Gastrocnemius medialis (tissue), 4 donors: ENCODE results near the gene STAT1. TPM values are rescaled to one million over a fixed set of nuclear protein-coding genes. Genes with fewer than 3 reads are reported as not detected.

Experiments used
- ATAC-seq, 2 donors: fragments of 150-250 bp; one replicate each; pipeline ENCODE4 v1.9.1; 2016
- DNase-seq, 2 donors: peaks; one replicate each; pipeline ENCODE4 v3.0.0-alpha.2; 2019
- H3K27ac ChIP-seq, 4 donors: fragments of 200-600 bp; sonication (generic); 1 replicate in 1 of 4; 2 replicates in 3 of 4; pipeline ENCODE4 v1.5.1; 2016 to 2018; ENCODE audit warnings: mild to moderate bottlenecking in 2 of 4, moderate library complexity in 1 of 4
- H3K27me3 ChIP-seq, 3 donors: fragments of 200-600 bp; sonication (generic) in 2 of 3; 1 replicate in 1 of 3; 2 replicates in 2 of 3; pipeline versions ENCODE4 v1.5.1 to v1.6.0; 2016 to 2019; ENCODE audit warnings: mild to moderate bottlenecking in 1 of 3, moderate library complexity in 1 of 3
- H3K36me3 ChIP-seq, 2 donors: fragments of 200-600 bp; sonication (generic) in 1 of 2; one replicate each; pipeline ENCODE4 v1.5.1; 2017 to 2018
- H3K4me1 ChIP-seq, 2 donors: fragments of 200-600 bp; sonication (generic) in 1 of 2; one replicate each; pipeline ENCODE4 v1.5.1; 2016 to 2017; ENCODE audit warnings: mild to moderate bottlenecking in 2 of 2
- H3K4me3 ChIP-seq, 4 donors: fragments of 200-600 bp; sonication (generic) in 3 of 4; 1 replicate in 1 of 4; 2 replicates in 3 of 4; pipeline ENCODE4 v1.5.1; 2016 to 2019; ENCODE audit warnings: mild to moderate bottlenecking in 2 of 4
- H3K9me3 ChIP-seq, 3 donors: fragments of 200-600 bp; sonication (generic) in 2 of 3; 1 replicate in 1 of 3; 2 replicates in 2 of 3; pipeline ENCODE4 v1.5.1; 2016 to 2019
- POLR2A ChIP-seq, 2 donors: fragments of 450-650 bp; IDR thresholded peaks; one replicate each; pipeline ENCODE4 v1.6.1; 2017; ENCODE audit warnings: antibody characterized with exemption in 2 of 2, mild to moderate bottlenecking in 2 of 2, moderate library complexity in 2 of 2
- in situ Hi-C, 4 donors: fragments of 200-750 bp; cut with MboI; loops; one replicate each; pipeline versions ENCODE4 v1.15.0 to v1.8.0; 2017; ENCODE audit warnings: low sequenced_read_pairs in 4 of 4
- intact Hi-C: fragments of 100-400 bp; cut with DNase I; formaldehyde crosslinking; loops from one replicate; pipeline ENCODE4 v1.15.1; 2023; ENCODE audit warnings: low total_unique reads
- total RNA-seq, 4 donors: library from RNA; depleted of rRNA; stranded (reverse); fragments of >200 nt; gene quantifications; one replicate each; pipeline versions ENCODE4 v1.1.0 to v1.2.3, GENCODE V29; 2016
- TF ChIP-seq, protein P1 (sequence below), 5 experiments: fragments of 450-650 bp in 3 of 5; fragments of 200-600 bp in 2 of 5; sonication (generic) in 2 of 5; IDR thresholded peaks in 4 of 5; conservative IDR thresholded peaks in 1 of 5; 1 replicate in 4 of 5; 2 replicates in 1 of 5; pipeline ENCODE4 v1.5.1; 2016 to 2019; ENCODE audit warnings: antibody characterized with exemption in 5 of 5, mild to moderate bottlenecking in 3 of 5, moderate library complexity in 3 of 5

Gene STAT1
- total RNA-seq, 4 donors from 2014 or later = 23.0 to 36.9 (median 28.6) TPM

DNA sequence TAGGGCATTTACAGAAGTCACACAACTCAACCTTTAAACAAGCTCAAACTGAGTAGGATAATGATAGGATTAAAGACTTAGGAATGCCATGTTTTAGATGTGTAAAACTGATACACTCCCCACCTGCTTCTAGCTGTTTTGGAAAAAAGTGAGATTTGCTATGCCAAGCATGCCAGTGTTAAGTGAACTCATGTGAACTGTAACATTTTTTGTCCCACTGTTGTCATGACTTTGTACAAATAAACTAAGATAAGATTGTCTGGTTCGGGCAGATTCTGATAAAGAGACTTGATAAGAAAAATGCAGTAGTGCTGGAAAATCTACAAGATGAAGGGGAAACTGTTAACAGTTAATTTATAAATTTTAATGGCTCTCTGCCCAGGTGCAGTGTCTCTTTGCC lies 66.8 kb downstream of the STAT1 start:
- in situ Hi-C loops = no loop called here
- no peaks in the 10 kb centered on the region for H3K27me3 ChIP-seq
- intact Hi-C loops = no loop called here
- TF ChIP-seq POLR2A (IDR thresholded peaks at IDR 0.05) = no peak
- TF ChIP-seq, protein P1, sequence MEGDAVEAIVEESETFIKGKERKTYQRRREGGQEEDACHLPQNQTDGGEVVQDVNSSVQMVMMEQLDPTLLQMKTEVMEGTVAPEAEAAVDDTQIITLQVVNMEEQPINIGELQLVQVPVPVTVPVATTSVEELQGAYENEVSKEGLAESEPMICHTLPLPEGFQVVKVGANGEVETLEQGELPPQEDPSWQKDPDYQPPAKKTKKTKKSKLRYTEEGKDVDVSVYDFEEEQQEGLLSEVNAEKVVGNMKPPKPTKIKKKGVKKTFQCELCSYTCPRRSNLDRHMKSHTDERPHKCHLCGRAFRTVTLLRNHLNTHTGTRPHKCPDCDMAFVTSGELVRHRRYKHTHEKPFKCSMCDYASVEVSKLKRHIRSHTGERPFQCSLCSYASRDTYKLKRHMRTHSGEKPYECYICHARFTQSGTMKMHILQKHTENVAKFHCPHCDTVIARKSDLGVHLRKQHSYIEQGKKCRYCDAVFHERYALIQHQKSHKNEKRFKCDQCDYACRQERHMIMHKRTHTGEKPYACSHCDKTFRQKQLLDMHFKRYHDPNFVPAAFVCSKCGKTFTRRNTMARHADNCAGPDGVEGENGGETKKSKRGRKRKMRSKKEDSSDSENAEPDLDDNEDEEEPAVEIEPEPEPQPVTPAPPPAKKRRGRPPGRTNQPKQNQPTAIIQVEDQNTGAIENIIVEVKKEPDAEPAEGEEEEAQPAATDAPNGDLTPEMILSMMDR (IDR thresholded peaks at IDR 0.05 in 4 of 5, conservative IDR thresholded peaks at IDR 0.05 in 1 of 5) = no peak
- no peak overlapping the region for H3K4me3 ChIP-seq
- no peaks in the 10 kb centered on the region for H3K9me3 ChIP-seq
- DNase-seq (no peak), ATAC-seq (no peak)
- no peak overlapping the region for H3K27ac ChIP-seq
- peaks cover 0 to 2% of the 10 kb centered on the region in 2 donors for H3K4me1 ChIP-seq
- H3K36me3 ChIP-seq = no peaks in the 10 kb centered on the region

DNA sequence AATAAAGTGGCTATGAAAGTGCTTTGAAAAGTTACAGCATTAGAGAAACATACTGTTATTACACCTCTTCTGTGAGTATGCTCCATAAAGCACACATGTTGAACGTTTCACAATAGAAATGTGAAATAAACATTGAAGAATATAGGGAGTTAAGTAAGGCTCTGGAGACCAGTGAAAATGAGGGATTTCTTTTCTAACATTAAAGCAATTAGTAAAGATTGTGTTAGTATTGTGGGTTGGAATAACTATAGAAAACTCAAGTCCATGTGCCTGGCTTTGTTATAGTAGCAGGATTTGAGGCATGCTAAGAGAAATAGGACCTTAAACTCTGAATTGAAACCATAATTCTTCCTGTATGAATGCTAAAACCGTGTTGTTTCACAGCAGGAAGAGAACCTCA lies 70.3 kb downstream of the STAT1 start:
- ATAC-seq (no peak), DNase-seq (no peak)
- no peak overlapping the region for H3K4me3 ChIP-seq
- H3K27ac ChIP-seq = no peak overlapping the region
- TF ChIP-seq, protein P1 (IDR thresholded peaks at IDR 0.05 in 4 of 5, conservative IDR thresholded peaks at IDR 0.05 in 1 of 5) = no peak
- TF ChIP-seq POLR2A (IDR thresholded peaks at IDR 0.05) = no peak
- H3K36me3 ChIP-seq = no peaks in the 10 kb centered on the region
- H3K4me1 ChIP-seq = peaks cover 12 to 16% of the 10 kb centered on the region in 2 donors
- H3K9me3 ChIP-seq = no peaks in the 10 kb centered on the region
- in situ Hi-C loops (no loop called here), intact Hi-C loops (no loop called here)
- no peaks in the 10 kb centered on the region for H3K27me3 ChIP-seq

- in situ Hi-C loops = no loop called here
- Histone ChIP-seq H3K27ac (no peak overlapping the region), H3K9me3 (no peaks in the 10 kb centered on the region), H3K27me3 (no peaks in the 10 kb centered on the region), H3K4me3 (no peak overlapping the region), H3K4me1 (peaks cover 19 to 21% of the 10 kb centered on the region in 2 donors), H3K36me3 (no peaks in the 10 kb centered on the region)
- no peak for TF ChIP-seq POLR2A (IDR thresholded peaks at IDR 0.05)
- TF ChIP-seq, protein P1 (IDR thresholded peaks at IDR 0.05 in 4 of 5, conservative IDR thresholded peaks at IDR 0.05 in 1 of 5) = no peak
- intact Hi-C loops = no loop called here
- DNase-seq (no peak), ATAC-seq (no peak)
These were observed 71.3 kb downstream of the STAT1 start for GRCh38 chr2:190942697-190943096.

GRCh38 chr2:190941571-190941970 lies 72.4 kb downstream of the STAT1 start:
- no peak for DNase-seq
- TF ChIP-seq POLR2A (IDR thresholded peaks at IDR 0.05) = no peak
- peaks cover 19 to 21% of the 10 kb centered on the region in 2 donors for H3K4me1 ChIP-seq
- H3K27me3 ChIP-seq = no peaks in the 10 kb centered on the region
- intact Hi-C loops = no loop called here
- H3K36me3 ChIP-seq = no peaks in the 10 kb centered on the region
- in situ Hi-C loops = no loop called here
- H3K27ac ChIP-seq = no peak overlapping the region
- no peaks in the 10 kb centered on the region for H3K9me3 ChIP-seq
- no peak for ATAC-seq
- H3K4me3 ChIP-seq = no peak overlapping the region

DNA sequence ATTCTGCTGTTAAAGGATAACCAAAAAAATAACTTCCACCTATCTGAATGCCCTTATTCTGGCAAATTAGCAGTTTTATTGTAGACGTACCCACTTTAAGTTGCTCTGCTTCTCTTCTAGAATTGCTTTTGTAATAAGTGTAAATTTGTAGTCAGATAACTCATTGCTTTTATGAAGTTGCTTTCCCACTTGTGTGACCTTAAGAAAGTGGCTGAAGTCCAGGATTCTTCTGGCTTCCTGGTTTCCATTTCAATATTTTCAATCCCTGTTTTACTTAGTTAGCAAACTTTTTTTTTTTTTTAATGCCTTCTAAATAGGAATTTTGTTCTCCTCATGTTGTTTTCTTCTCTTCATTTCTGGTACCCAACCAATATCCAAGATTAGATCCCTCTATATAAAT lies 73.5 kb downstream of the STAT1 start:
- intact Hi-C loops (no loop called here), in situ Hi-C loops (no loop called here)
- TF ChIP-seq, protein P1 (IDR thresholded peaks at IDR 0.05 in 4 of 5, conservative IDR thresholded peaks at IDR 0.05 in 1 of 5) = no peak
- TF ChIP-seq POLR2A (IDR thresholded peaks at IDR 0.05) = no peak
- no peak for ATAC-seq
- no peak for DNase-seq
- H3K4me1 ChIP-seq = peaks cover 19 to 21% of the 10 kb centered on the region in 2 donors
- no peak overlapping the region for H3K4me3 ChIP-seq
- H3K27me3 ChIP-seq = no peaks in the 10 kb centered on the region
- H3K27ac ChIP-seq = no peak overlapping the region
- no peaks in the 10 kb centered on the region for H3K36me3 ChIP-seq
- H3K9me3 ChIP-seq = no peaks in the 10 kb centered on the region
